HuH-7.5 (cell line): ENCODE results near the gene RGS14.
"Not testable (repeated sequence)": the region's sequence is repeated elsewhere in the genome, so short reads cannot be mapped to it uniquely, and the experiment has no call there.

Source experiments
- DNase-seq: peaks from one replicate; pipeline ENCODE4 v3.0.0; 2011; ENCODE audit warnings: low spot score

The RGS14 gene

GRCh38 chr5:177364159-177364962 is 6.6 kb downstream of the RGS14 start:
- no peak for DNase-seq

GRCh38 chr5:177365845-177366527 is 8.3 kb downstream of the RGS14 start:
- DNase-seq: no peak

DNA sequence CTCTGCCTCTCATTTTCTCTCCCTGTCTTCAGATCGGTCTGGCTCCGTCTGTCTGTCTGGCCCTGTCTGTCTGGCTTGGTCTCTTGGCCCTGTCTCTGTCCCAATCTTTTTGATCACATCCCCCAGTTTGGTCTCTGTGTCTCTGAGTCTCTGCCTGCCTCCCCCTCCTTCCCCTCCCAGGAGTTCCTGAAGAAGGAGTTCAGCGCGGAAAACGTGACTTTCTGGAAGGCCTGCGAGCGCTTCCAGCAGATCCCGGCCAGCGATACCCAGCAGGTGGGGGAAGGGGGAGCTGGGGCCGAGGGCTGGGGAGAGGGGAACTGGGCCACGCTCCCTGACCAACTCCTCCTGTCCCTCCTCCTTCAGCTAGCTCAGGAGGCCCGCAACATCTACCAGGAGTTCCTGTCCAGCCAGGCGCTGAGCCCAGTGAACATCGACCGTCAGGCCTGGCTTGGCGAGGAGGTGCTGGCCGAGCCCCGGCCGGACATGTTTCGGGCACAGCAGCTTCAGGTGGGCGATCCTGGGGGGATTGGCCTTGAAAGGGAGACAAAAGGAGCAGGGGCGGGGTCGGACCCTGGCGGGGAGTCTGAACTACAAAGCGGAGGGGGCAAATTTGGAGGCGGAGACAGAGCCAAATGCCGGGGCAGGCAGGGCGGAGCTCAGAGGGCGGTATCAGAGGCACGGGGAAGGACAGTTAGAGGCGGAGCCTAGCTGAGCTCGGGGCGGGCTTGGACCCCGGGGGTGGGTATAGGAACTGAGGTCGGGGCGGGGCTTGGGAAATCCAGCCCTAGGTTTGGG is 9.0 kb downstream of the RGS14 start:
- DNase-seq: peak; percentile 99

- no peak for DNase-seq
These were observed 9.7 kb downstream of the RGS14 start for GRCh38 chr5:177367323-177367848.

- no peak for DNase-seq
These were observed 10.5 kb downstream of the RGS14 start for GRCh38 chr5:177367981-177368868.

GRCh38 chr5:177368869-177369644 is 11.3 kb downstream of the RGS14 start:
- DNase-seq: peak; percentile 82

- no peak for DNase-seq
These were observed 12.1 kb downstream of the RGS14 start for GRCh38 chr5:177369645-177370440.

DNA sequence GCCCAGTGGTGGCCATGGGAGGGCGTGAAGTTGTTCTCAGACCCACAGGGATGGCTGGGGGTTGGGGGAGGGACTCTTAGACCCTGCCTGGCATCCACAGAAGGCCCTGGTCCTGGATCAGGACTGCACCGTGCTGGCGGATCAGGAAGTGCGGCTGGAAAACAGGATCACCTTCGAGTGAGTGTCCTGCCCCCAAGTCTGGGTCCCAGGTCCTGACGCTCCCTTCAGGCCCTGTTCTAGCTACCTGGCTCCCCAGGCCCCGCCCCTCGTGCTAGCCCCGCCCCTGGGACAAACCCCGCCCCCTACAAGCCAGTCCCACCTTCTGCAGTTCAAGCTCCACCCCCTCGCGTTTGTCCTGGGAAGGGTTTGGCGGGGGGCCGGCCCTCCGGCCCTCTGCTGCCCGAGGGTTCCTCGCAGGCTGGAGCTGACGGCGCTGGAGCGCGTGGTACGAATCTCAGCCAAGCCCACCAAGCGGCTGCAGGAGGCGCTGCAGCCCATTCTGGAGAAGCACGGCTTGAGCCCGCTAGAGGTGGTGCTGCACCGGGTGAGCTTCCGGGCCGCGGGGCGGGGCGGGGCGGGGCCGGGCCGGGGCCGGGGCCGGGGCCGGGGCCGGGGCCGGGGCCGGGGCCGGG is 12.9 kb downstream of the RGS14 start:
- peak; percentile 96 for DNase-seq

GRCh38 chr5:177371120-177372033 is 13.7 kb downstream of the RGS14 start:
- no peak for DNase-seq

DNA sequence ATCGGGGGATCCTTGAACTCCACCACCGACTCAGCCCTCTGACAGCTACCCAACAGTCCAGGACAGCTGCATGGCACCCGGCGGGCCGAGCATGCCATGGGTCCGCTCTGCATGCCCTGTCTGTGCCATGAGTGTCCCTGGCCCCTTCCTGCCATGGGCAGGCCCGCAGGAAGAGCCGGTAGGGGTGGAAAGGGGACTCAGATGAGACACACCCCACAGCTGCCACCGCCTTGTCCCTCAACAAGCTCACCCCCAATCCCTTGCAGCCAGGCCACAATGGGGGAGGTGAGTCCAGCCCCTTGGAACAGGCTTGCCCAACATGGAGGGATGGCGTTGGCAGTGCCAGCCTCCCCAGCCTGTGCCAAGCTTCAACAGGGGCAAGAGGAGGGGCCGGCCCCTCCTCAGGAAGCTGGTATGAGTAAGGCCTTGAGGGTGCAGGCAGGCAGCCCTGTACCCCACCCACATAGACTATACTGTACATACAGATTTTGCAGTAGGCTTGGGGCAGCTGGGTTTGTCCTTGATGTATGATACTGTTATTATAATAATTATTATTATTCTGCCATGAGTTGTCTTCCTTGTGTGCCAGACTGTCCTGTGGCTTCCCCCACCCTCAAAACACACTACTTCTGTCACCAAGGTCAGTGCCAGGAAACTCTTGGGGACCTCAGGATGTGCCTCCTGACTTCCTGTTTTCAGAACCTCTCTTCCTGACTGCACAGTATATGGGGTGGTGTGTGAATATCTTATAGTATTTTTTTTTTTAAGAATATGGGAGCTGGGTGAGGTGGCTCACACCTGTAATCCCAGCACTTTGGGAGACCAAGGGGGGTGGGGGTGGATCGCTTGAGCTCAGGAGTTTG is 14.5 kb downstream of the RGS14 start:
- no peak for DNase-seq

GRCh38 chr5:177372910-177373309 is 15.2 kb downstream of the RGS14 start:
- no peak for DNase-seq

DNA sequence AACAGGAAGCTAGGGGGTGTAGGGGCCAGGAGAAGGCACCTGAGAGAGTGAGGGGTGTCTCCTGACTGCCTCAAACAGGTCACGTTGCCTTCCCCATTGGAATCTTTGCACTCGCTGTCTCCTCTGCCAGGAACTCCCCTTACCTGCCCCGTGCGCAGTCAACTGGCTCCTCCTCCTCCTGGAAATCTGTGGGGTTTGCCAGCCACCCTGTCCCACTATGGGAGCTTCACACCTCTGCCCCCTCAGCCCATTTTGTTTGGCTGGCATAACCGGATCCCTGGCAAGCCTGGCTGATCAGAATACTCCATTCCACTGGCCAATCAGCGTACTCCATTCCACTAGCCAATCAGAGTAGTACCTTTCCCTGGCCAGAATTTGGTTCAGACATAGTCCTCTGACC is 16.1 kb downstream of the RGS14 start:
- DNase-seq: no peak

DNA sequence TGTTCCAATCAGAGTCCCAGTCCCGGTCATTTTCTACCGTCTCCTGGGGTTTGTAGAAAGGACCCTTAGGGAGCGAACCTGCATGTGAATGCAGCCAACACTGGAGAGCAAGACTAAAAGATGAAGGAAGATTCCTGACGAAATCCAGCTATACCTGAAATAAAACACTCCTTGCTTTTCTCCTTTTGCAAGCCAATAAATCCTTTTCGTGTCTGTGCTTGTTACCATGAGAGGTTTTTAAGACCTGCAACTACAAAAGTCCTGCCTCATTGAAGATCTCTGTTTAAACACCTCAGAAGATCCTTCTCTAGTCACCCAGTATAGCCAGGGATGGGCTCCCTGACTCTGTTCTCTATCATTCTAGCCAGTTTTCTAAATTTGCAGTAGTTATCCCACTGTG is 16.5 kb downstream of the RGS14 start:
- no peak for DNase-seq

DNA sequence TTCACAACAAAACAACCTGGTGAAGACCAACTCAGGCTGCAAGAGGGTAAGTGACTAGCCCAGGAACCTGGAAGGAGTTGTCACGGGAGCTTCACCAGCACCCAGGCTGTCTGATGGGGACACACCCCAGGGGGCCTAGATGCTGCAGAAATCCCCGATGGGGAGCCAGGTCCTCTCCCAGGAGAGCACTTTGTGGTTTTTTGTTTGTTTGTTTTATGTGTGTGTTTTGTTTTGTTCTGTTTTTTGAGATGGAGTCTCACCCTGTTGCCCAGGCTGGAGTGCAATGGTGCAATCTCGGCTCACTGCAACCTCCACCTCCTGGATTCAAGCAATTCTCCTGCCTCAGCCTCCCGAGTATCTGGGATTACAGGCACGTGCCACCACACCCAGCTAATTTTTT is 17.8 kb downstream of the RGS14 start:
- DNase-seq: not testable (repeated sequence)

DNA sequence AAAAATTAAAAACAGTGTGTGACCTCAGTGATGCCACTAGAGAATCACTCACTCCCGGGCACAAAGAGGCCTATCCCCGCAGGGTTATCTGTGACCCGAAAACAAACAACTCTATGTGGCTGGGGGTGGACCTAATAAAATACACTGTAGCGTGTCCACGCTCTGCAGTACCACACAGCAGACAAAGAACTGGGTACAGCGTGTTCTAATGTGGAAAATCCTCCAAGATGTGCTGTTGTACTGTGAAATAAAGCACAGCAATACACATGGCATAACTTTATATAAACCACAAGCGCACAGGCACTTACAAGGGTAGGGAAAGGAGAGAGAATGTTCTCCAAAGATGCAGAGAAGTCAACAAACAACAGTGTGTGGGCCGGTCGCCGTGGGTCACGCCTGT is 18.4 kb downstream of the RGS14 start:
- no peak for DNase-seq

- DNase-seq: no peak
These were observed 20.4 kb downstream of the RGS14 start for GRCh38 chr5:177377851-177378776.
